HFFc6 (cell line): ENCODE measurements around the gene CA12. TPM values are rescaled to one million over a fixed set of nuclear protein-coding genes. Genes with fewer than 3 reads are reported as not detected.

Experiments used
- DNase-seq: peaks from one replicate; pipeline ENCODE4 v3.0.0-alpha.2; 2018
- H3K27ac Mint-ChIP-seq: 2 replicates; pipeline ENCODE4 v1.8.0; 2020; ENCODE audit warnings: mild to moderate bottlenecking, mixed read lengths
- H3K27me3 Mint-ChIP-seq: 2 replicates; pipeline ENCODE4 v1.8.0; 2021; ENCODE audit warnings: mild to moderate bottlenecking, moderate library complexity, mixed read lengths; ENCODE audit not compliant: insufficient read depth
- H3K36me3 Mint-ChIP-seq: 2 replicates; pipeline ENCODE4 v1.8.0; 2021; ENCODE audit warnings: low read depth, mixed read lengths
- H3K4me1 Mint-ChIP-seq: 2 replicates; pipeline ENCODE4 v1.8.0; 2020; ENCODE audit warnings: low read depth, mixed read lengths
- H3K4me3 Mint-ChIP-seq: 2 replicates; pipeline ENCODE4 v1.8.0; 2020; ENCODE audit warnings: mild to moderate bottlenecking, moderate library complexity, mixed read lengths
- H3K9me3 Mint-ChIP-seq: 2 replicates; pipeline ENCODE4 v1.8.0; 2020; ENCODE audit warnings: mild to moderate bottlenecking, mixed read lengths
- total RNA-seq, 6 experiments: library from RNA; stranded (reverse); fragmentation: NEBNext Ultra II Directional; extraction: Animal tissue kit (Norgen Biotek cat#: 25700); gene quantifications; 2 replicates in 1 of 6; 3 replicates in 5 of 6; pipeline ENCODE4 v1.2.3, GENCODE V29; 2021
- TF ChIP-seq, protein P1 (sequence below): fragments of 200-600 bp; sonication (generic); IDR thresholded peaks from 2 replicates; pipeline ENCODE4 v1.5.0; 2021; ENCODE audit warnings: antibody characterized with exemption, mild to moderate bottlenecking

The CA12 gene
- total RNA-seq, 6 experiments from 2014 or later = 8.3 to 18.2 (median 15.8) TPM

DNA sequence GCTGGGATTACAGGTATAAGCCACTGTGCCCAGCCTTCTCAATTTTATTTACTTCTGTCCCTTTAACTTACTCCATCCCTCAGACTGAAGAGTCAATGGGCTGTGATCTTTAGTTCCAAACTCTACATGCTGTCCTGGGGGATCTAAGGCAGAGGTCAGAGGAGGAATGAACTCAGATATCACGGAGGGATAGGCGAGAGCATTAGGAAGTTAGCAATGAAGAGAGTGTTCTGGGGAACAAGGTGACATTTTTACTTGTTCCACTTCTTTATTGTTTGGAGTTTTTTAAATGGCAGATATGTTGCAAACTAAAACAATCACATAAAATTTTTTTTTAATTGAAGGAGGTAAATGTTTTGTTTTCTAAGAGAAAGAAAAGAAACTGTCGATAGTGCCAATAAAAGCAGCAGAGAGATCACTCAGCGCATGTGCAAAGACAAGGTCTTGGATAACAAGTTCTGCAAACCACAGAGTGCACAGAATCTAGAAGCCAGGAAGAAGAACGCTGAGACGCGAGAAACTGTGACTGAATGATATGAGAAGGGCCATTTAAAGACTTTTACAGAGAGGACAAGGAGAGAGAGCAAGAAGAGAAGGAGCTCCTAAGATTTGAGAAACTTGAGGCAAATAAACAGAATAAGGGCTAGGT lies 10.8 kb upstream of the CA12 start:
- Mint-ChIP-seq H3K36me3 (no peaks in the 10 kb centered on the region; the same call in 1 of the 2 replicates), H3K4me3 (no peak overlapping the region), H3K27me3 (peaks cover 5% of the 10 kb centered on the region), H3K9me3 (no peaks in the 10 kb centered on the region), H3K27ac (no peak overlapping the region), H3K4me1 (peaks cover 14% of the 10 kb centered on the region; the same call in 1 of the 2 replicates)
- TF ChIP-seq, protein P1, sequence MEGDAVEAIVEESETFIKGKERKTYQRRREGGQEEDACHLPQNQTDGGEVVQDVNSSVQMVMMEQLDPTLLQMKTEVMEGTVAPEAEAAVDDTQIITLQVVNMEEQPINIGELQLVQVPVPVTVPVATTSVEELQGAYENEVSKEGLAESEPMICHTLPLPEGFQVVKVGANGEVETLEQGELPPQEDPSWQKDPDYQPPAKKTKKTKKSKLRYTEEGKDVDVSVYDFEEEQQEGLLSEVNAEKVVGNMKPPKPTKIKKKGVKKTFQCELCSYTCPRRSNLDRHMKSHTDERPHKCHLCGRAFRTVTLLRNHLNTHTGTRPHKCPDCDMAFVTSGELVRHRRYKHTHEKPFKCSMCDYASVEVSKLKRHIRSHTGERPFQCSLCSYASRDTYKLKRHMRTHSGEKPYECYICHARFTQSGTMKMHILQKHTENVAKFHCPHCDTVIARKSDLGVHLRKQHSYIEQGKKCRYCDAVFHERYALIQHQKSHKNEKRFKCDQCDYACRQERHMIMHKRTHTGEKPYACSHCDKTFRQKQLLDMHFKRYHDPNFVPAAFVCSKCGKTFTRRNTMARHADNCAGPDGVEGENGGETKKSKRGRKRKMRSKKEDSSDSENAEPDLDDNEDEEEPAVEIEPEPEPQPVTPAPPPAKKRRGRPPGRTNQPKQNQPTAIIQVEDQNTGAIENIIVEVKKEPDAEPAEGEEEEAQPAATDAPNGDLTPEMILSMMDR = no peak
- DNase-seq = no peak

DNA sequence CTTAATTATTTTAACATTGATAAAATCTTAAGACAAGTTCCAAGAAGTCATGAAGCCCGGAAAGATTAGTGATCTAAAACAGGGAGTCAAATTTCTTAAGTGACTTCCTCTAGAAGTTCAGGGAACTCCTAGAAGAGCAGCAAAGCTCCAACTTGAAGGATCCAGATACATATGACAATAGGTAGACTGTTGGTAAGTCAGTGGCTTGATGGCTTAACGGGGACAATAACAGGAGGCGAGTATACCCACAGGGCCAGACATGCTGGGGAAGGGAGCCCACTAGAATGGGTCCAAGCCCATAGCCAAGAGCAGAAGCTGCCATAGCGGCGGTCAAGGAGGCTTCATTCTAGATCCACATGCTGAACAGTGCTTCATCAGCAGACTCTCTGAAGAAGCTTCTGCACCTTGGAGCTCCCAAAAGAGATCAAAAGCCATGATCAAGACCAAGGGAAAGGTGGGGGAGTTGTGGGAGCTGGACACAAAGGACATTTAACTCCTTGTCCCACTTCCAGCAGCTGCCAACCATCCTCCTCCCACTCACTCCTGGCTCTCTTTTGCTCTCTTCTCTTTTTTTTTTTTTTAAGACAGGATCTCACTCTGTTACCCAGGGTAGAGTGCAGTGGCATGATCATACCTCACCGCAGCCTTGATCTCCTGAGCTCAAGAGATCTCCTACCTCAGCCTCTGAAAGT lies 10.2 kb upstream of the CA12 start:
- Mint-ChIP-seq H3K27ac (no peak overlapping the region), H3K27me3 (peaks cover 5% of the 10 kb centered on the region), H3K4me1 (peaks cover 14% of the 10 kb centered on the region; the same call in 1 of the 2 replicates), H3K4me3 (no peak overlapping the region), H3K9me3 (no peaks in the 10 kb centered on the region), H3K36me3 (no peaks in the 10 kb centered on the region; the same call in 1 of the 2 replicates)
- DNase-seq = no peak
- TF ChIP-seq, protein P1 = no peak

DNA sequence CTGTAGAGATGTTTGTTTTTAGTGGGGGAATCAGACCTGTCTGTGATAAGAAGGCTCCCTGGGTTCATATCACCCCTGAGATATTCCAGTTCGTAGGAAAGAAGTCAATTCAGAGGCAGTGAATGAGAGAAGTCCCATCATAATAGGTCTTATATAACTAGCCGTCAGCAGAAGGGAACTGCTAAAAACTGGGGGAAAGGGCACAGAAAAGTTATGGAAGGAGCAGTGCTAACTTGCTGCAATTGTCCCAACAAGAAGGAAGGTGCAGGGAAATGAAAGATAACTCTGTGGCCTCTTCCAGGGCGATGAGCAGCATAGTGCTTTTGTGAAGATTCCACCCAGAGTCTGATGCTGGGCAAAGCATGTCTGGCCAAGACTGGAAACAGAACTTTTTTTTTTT lies 9.0 kb upstream of the CA12 start:
- DNase-seq = no peak
- H3K27ac Mint-ChIP-seq = no peak overlapping the region
- TF ChIP-seq, protein P1 = no peak
- no peak overlapping the region for H3K4me3 Mint-ChIP-seq
- H3K4me1 Mint-ChIP-seq = peaks cover 14% of the 10 kb centered on the region; the same call in 1 of the 2 replicates
- peaks cover 3% of the 10 kb centered on the region; the same call in 1 of the 2 replicates for H3K36me3 Mint-ChIP-seq
- no peaks in the 10 kb centered on the region for H3K9me3 Mint-ChIP-seq
- H3K27me3 Mint-ChIP-seq = peaks cover 7% of the 10 kb centered on the region

DNA sequence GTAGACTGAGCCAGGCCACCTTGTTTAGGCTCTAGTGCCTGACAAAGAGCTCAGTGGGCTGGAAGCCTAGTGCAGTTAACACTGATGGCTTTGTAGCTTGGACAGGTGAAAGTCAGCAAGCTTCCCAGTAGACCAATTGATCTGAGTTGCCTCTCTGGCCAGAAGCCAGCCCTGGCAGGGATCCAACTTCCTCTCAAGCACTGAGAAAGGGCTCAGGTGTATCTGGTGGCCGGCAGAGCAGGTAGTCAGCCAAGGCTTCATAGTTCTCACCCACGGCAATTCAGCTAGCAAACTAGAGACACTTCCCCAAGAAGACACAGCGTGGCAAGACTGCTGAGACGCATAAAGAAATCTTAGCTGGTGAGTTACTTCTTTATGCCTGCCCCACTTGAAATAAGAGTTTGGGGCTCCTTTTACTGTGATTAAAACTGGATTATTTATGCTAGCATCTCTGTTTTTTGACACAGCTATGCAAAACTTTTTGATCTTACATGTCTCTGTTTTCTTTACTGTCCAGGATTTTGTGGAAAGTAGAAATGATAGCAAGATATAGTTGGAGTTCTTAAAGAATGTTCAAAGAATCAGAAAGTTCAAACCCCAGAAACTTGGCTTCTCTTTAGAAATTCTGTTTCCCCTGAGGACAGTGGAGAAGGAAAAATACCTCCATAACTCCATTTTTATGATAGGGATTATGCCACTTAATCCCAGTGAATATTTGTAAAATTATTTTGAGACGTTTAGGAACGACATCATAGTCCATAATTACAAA lies 8.4 kb upstream of the CA12 start:
- H3K36me3 Mint-ChIP-seq = 0 out of 2 replicates have a peak, but pooled peaks cover 3% of the 10 kb centered on the region
- H3K27me3 Mint-ChIP-seq = peaks cover 4% of the 10 kb centered on the region; the same call in 1 of the 2 replicates
- TF ChIP-seq, protein P1 = no peak
- H3K9me3 Mint-ChIP-seq = no peaks in the 10 kb centered on the region
- DNase-seq = no peak
- no peak overlapping the region for H3K4me3 Mint-ChIP-seq
- H3K4me1 Mint-ChIP-seq = peaks cover 14% of the 10 kb centered on the region; the same call in 1 of the 2 replicates
- no peak overlapping the region for H3K27ac Mint-ChIP-seq

DNA sequence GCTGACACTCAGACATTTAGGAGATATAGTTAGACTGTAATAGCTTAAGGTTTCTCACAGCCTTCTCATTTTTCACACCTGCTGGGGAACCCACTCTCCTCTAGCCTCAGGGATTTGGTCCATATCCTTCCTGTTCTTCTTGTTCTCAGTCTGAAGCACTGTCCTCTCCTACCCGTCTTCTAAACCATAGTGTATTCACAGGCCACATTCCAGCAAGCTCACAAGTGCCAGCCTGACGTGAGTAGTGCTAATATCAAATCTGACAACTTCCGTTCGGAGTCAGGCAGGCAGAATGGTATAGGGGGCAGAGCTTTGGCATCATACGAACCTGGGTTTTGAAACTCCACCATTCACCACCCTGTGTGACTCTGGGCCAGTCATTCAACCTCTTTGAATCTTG lies 6.9 kb upstream of the CA12 start:
- Mint-ChIP-seq H3K4me1 (peaks cover 24% of the 10 kb centered on the region), H3K27me3 (peaks cover 7% of the 10 kb centered on the region), H3K36me3 (peaks cover 3% of the 10 kb centered on the region; the same call in 1 of the 2 replicates), H3K27ac (no peak overlapping the region), H3K9me3 (no peaks in the 10 kb centered on the region), H3K4me3 (no peak overlapping the region)
- TF ChIP-seq, protein P1 = no peak
- DNase-seq = no peak
